Gastroesophageal sphincter (tissue), 4 donors: ENCODE data around the gene MEIS2. TPM values are rescaled to one million over a fixed set of nuclear protein-coding genes. Genes with fewer than 3 reads are reported as not detected.

ENCODE experiments used
- ATAC-seq: fragments of 150-250 bp; one replicate; pipeline ENCODE4 v1.9.1; 2016; ENCODE audit warnings: mild to moderate bottlenecking, moderate library complexity
- H3K27ac ChIP-seq, 4 donors: fragments of 200-600 bp; sonication (generic) in 3 of 4; 1 replicate in 3 of 4; 2 replicates in 1 of 4; pipeline ENCODE4 v1.5.1; 2016 to 2019
- H3K27me3 ChIP-seq: fragments of 200-600 bp; sonication (generic); one replicate; pipeline ENCODE4 v1.5.1; 2019
- H3K36me3 ChIP-seq, 2 donors: fragments of 200-600 bp; sonication (generic); one replicate each; pipeline ENCODE4 v1.5.1; 2019; ENCODE audit warnings: control low read depth in 1 of 2
- H3K4me1 ChIP-seq, 3 donors: fragments of 200-600 bp; sonication (generic); 1 replicate in 2 of 3; 2 replicates in 1 of 3; pipeline ENCODE4 v1.5.1; 2016 to 2019; ENCODE audit warnings: control low read depth in 2 of 3
- H3K4me3 ChIP-seq, 2 donors: fragments of 200-600 bp; sonication (generic); one replicate each; pipeline ENCODE4 v1.5.1; 2019; ENCODE audit warnings: mild to moderate bottlenecking in 1 of 2, moderate library complexity in 1 of 2
- H3K9me3 ChIP-seq, 3 donors: fragments of 200-600 bp; sonication (generic); one replicate each; pipeline ENCODE4 v1.5.1; 2017 to 2019; ENCODE audit warnings: control low read depth in 2 of 3
- CTCF ChIP-seq, 4 experiments: fragments of 200-600 bp in 2 of 4; fragments of 450-650 bp in 2 of 4; sonication (generic) in 1 of 4; IDR thresholded peaks; one replicate each; pipeline ENCODE4 v1.5.1; 2017 to 2019; ENCODE audit warnings: antibody characterized with exemption in 4 of 4, mild to moderate bottlenecking in 2 of 4, moderate library complexity in 2 of 4
- EP300 ChIP-seq: sonication (generic); formaldehyde crosslinking; IDR thresholded peaks from one replicate; pipeline ENCODE4 v1.6.1; 2017; ENCODE audit warnings: antibody characterized with exemption, mild to moderate bottlenecking
- POLR2A ChIP-seq, 2 donors: fragments of 450-650 bp; IDR thresholded peaks; one replicate each; pipeline ENCODE4 v1.6.1; 2017; ENCODE audit warnings: antibody characterized with exemption in 2 of 2, mild to moderate bottlenecking in 2 of 2, moderate library complexity in 1 of 2
- POLR2AphosphoS5 ChIP-seq: sonication (generic); formaldehyde crosslinking; IDR thresholded peaks from one replicate; pipeline ENCODE4 v1.6.1; 2017; ENCODE audit warnings: antibody characterized with exemption
- WGBS, 2 donors: methylation state at CpG; one replicate each; pipeline ENCODE4 v1.1.5; 2018; ENCODE audit warnings: low coverage in 1 of 2; 5-methylcytosine and 5-hydroxymethylcytosine counted together
- small RNA-seq, 4 donors: library from RNA; depleted of rRNA; stranded (forward); fragments of <200 nt; gene quantifications; one replicate each; pipeline ENCODE3, GENCODE V24; 2016
- total RNA-seq, 4 donors: library from RNA; depleted of rRNA; stranded (reverse); fragments of >200 nt; gene quantifications; one replicate each; pipeline ENCODE4 v1.1.0, GENCODE V29; 2016

Gene MEIS2
- total RNA-seq, 4 donors from 2014 or later = 43.1 to 108 (median 85.7) TPM

- WGBS, 2 donors = 4 to 8% methylated on average over 4 of the region's 4 CpGs
- Histone ChIP-seq H3K27ac (no peak overlapping the region), H3K9me3 (no peaks in the 10 kb centered on the region), H3K36me3 (no peaks in the 10 kb centered on the region), H3K27me3 (no peaks in the 10 kb centered on the region), H3K4me3 (no peak overlapping the region), H3K4me1 (peaks cover 0 to 9% (median 0%) of the 10 kb centered on the region in 3 donors)
- TF ChIP-seq EP300 (no peak), CTCF (IDR thresholded peaks at IDR 0.05) (peak in 1 of 4 experiments; percentile 11), POLR2A (IDR thresholded peaks at IDR 0.05) (no peak)
- no peak for ATAC-seq
These were observed 255.8 kb downstream of the MEIS2 start for GRCh38 chr15:36844534-36844998.

- Histone ChIP-seq H3K4me3 (no peak overlapping the region), H3K4me1 (peaks cover 0 to 9% (median 0%) of the 10 kb centered on the region in 3 donors), H3K9me3 (no peaks in the 10 kb centered on the region), H3K36me3 (no peaks in the 10 kb centered on the region), H3K27me3 (no peaks in the 10 kb centered on the region), H3K27ac (no peak overlapping the region)
- 83 to 91% methylated on average over 3 of the region's 3 CpGs for WGBS, 2 donors
- TF ChIP-seq CTCF (IDR thresholded peaks at IDR 0.05) (no peak), POLR2AphosphoS5 (no peak), POLR2A (IDR thresholded peaks at IDR 0.05) (no peak), EP300 (no peak)
- ATAC-seq = no peak
These were observed 256.5 kb downstream of the MEIS2 start for GRCh38 chr15:36843822-36844221.

GRCh38 chr15:36841193-36841592 is 259.2 kb downstream of the MEIS2 start:
- Histone ChIP-seq H3K36me3 (no peaks in the 10 kb centered on the region), H3K9me3 (no peaks in the 10 kb centered on the region), H3K4me1 (peaks cover 0 to 9% (median 0%) of the 10 kb centered on the region in 3 donors), H3K27me3 (no peaks in the 10 kb centered on the region), H3K27ac (no peak overlapping the region), H3K4me3 (no peak overlapping the region)
- TF ChIP-seq POLR2A (IDR thresholded peaks at IDR 0.05) = no peak
- TF ChIP-seq POLR2AphosphoS5 = no peak
- no peak for TF ChIP-seq CTCF (IDR thresholded peaks at IDR 0.05)
- no peak for TF ChIP-seq EP300
- ATAC-seq = no peak
- 40 to 69% methylated on average over 2 to 5 of the region's 5 CpGs for WGBS, 2 donors

Small RNAs within 50 kb of the gene (small RNA-seq; reads per million reads assigned to genes)
- gene MIR8063 (0 reads per million in 4 donors), gene RF00012 (0 reads per million in 4 donors), gene RF00019 (0 reads per million in 4 donors)
